ENCODE results near the gene SRC.

SRC gene

GRCh38 chr20:37345339-37346235 lies at the start of gene SRC:
Gene SRC (plus strand): TSS chr20:37346140. CDS start chr20:37384154, 38,014 bp downstream.
- Histone ChIP-seq H3K27ac (ENCODE audit: low read depth, low read length, poor library complexity, severe bottlenecking) (no peak within 1 kb of the TSS), H3K4me3 (ENCODE audit: low read depth, low read length, poor library complexity, severe bottlenecking) (peak within 1 kb of the TSS; percentile 45), H3K4me1 (ENCODE audit: insufficient read depth, low read length, severe bottlenecking) (no peaks in the 10 kb centered on the region), H3K36me3 (ENCODE audit: insufficient read depth, low read length) (no peaks in the 10 kb centered on the region), H3K27me3 (ENCODE audit: insufficient read depth, low read length) (0 out of 2 replicates have a peak, but pooled peaks cover 8% of the 10 kb centered on the region), H2AFZ (ENCODE audit: low read length) (no peak within 1 kb of the TSS), H3K9me2 (ENCODE audit: low read depth, low read length) (no peaks in the 10 kb centered on the region), H3K4me2 (ENCODE audit: low read length) (peak within 1 kb of the TSS; percentile 58), H3K79me2 (ENCODE audit: insufficient read depth, low read length) (no peaks in the 10 kb centered on the region), H3K9me3 (ENCODE audit: low read length) (no peaks in the 10 kb centered on the region), H3F3A (ENCODE audit: insufficient read depth, low read length) (no peaks in the 10 kb centered on the region), H4K20me1 (ENCODE audit: insufficient read depth, low read length) (no peaks in the 10 kb centered on the region), H3K9ac (ENCODE audit: low read length) (no peak within 1 kb of the TSS)
- TF ChIP-seq CTCF (IDR thresholded peaks at IDR 0.05; ENCODE audit: low read length) (no peak), EZH2 (IDR thresholded peaks at IDR 0.05; ENCODE audit: borderline replicate concordance, low read length) (no peak)

- H3K9me3 ChIP-seq (ENCODE audit: low read length) = no peaks in the 10 kb centered on the region
- H3K4me2 ChIP-seq (ENCODE audit: low read length) = no peak overlapping the region
- H3K27me3 ChIP-seq (ENCODE audit: insufficient read depth, low read length) = no peaks in the 10 kb centered on the region
- no peaks in the 10 kb centered on the region for H3F3A ChIP-seq (ENCODE audit: insufficient read depth, low read length)
- H3K9ac ChIP-seq (ENCODE audit: low read length) = no peak overlapping the region
- H2AFZ ChIP-seq (ENCODE audit: low read length) = no peak overlapping the region
- no peaks in the 10 kb centered on the region for H4K20me1 ChIP-seq (ENCODE audit: insufficient read depth, low read length)
- no peak for TF ChIP-seq EZH2 (IDR thresholded peaks at IDR 0.05; ENCODE audit: borderline replicate concordance, low read length)
- no peak for TF ChIP-seq CTCF (IDR thresholded peaks at IDR 0.05; ENCODE audit: low read length)
- peaks cover 37% of the 10 kb centered on the region for H3K36me3 ChIP-seq (ENCODE audit: insufficient read depth, low read length)
- H3K27ac ChIP-seq (ENCODE audit: low read depth, low read length, poor library complexity, severe bottlenecking) = no peak overlapping the region
- no peaks in the 10 kb centered on the region for H3K9me2 ChIP-seq (ENCODE audit: low read depth, low read length)
- H3K79me2 ChIP-seq (ENCODE audit: insufficient read depth, low read length) = peaks cover 30% of the 10 kb centered on the region
- H3K4me3 ChIP-seq (ENCODE audit: low read depth, low read length, poor library complexity, severe bottlenecking) = no peak overlapping the region
- peaks cover 7% of the 10 kb centered on the region for H3K4me1 ChIP-seq (ENCODE audit: insufficient read depth, low read length, severe bottlenecking)
Measured at GRCh38 chr20:37296371-37296770, 49.6 kb upstream of the SRC start.

GRCh38 chr20:37297066-37297736 lies 48.7 kb upstream of the SRC start:
- Histone ChIP-seq H3K4me1 (ENCODE audit: insufficient read depth, low read length, severe bottlenecking) (peaks cover 5% of the 10 kb centered on the region), H3K79me2 (ENCODE audit: insufficient read depth, low read length) (peaks cover 26% of the 10 kb centered on the region)

More at GRCh38 chr20:37297066-37297736, 48.7 kb upstream of the SRC start:
- Histone ChIP-seq H4K20me1 (ENCODE audit: insufficient read depth, low read length) (no peaks in the 10 kb centered on the region), H3K4me2 (ENCODE audit: low read length) (no peak overlapping the region), H3K27me3 (ENCODE audit: insufficient read depth, low read length) (no peaks in the 10 kb centered on the region), H3K4me3 (ENCODE audit: low read depth, low read length, poor library complexity, severe bottlenecking) (no peak overlapping the region), H3K27ac (ENCODE audit: low read depth, low read length, poor library complexity, severe bottlenecking) (no peak overlapping the region), H3K36me3 (ENCODE audit: insufficient read depth, low read length) (peaks cover 37% of the 10 kb centered on the region), H3K9ac (ENCODE audit: low read length) (no peak overlapping the region), H3F3A (ENCODE audit: insufficient read depth, low read length) (no peaks in the 10 kb centered on the region), H3K9me3 (ENCODE audit: low read length) (no peaks in the 10 kb centered on the region), H2AFZ (ENCODE audit: low read length) (no peak overlapping the region), H3K9me2 (ENCODE audit: low read depth, low read length) (no peaks in the 10 kb centered on the region)
- TF ChIP-seq CTCF (IDR thresholded peaks at IDR 0.05; ENCODE audit: low read length) (no peak), EZH2 (IDR thresholded peaks at IDR 0.05; ENCODE audit: borderline replicate concordance, low read length) (no peak)

Measured in OCI-LY1 (cell line).